Calu3 (cell line): Measurements from ENCODE around the gene YY1. TPM values are rescaled to one million over a fixed set of nuclear protein-coding genes. Genes with fewer than 3 reads are reported as not detected.

Source experiments
- BruUV-seq: library from RNA; stranded (reverse); fragments of 400-500 nt; replicated peaks from 2 replicates; lab custom pipeline; 2021; lab: Mats Ljungman, UMichigan
- CTCF ChIA-PET: fragments of 300-600 bp; sonication (Branson Sonifier 250); formaldehyde crosslinking; loops from one replicate; lab custom pipeline; 2022; ENCODE audit warnings: antibody characterized with exemption; lab: Charles Lee
- DNase-seq: peaks from one replicate; pipeline ENCODE4 v3.0.0; 2022
- H3K27ac Mint-ChIP-seq: one replicate; pipeline ENCODE4 v1.8.0; 2022; ENCODE audit warnings: mixed read lengths; ENCODE audit not compliant: unreplicated experiment
- H3K27me3 Mint-ChIP-seq: one replicate; pipeline ENCODE4 v1.8.0; 2022; ENCODE audit warnings: mixed read lengths; ENCODE audit not compliant: unreplicated experiment
- H3K36me3 Mint-ChIP-seq: one replicate; pipeline ENCODE4 v1.8.0; 2022; ENCODE audit warnings: mild to moderate bottlenecking, moderate library complexity, mixed read lengths; ENCODE audit not compliant: insufficient read depth, unreplicated experiment
- H3K4me1 Mint-ChIP-seq: one replicate; pipeline ENCODE4 v1.8.0; 2022; ENCODE audit warnings: mild to moderate bottlenecking, low read depth, mixed read lengths; ENCODE audit not compliant: unreplicated experiment
- H3K4me3 Mint-ChIP-seq: one replicate; pipeline ENCODE4 v1.8.0; 2022; ENCODE audit warnings: mild to moderate bottlenecking, low read depth, moderate library complexity, mixed read lengths; ENCODE audit not compliant: unreplicated experiment
- H3K9me3 Mint-ChIP-seq: one replicate; pipeline ENCODE4 v1.8.0; 2022; ENCODE audit warnings: low read depth, mixed read lengths; ENCODE audit not compliant: unreplicated experiment
- CTCF ChIP-seq: fragments of 200-600 bp; IDR thresholded peaks from one replicate; pipeline ENCODE4 v1.8.0; 2022; ENCODE audit warnings: antibody characterized with exemption; ENCODE audit not compliant: unreplicated experiment
- intact Hi-C: fragments of 100-400 bp; cut with micrococcal nuclease; formaldehyde crosslinking; loops from one replicate; pipeline ENCODE4 v1.10.0; 2022; ENCODE audit not compliant: unreplicated experiment
- total RNA-seq: library from RNA; stranded (reverse); gene quantifications from 2 replicates; pipeline ENCODE4 v1.2.3, GENCODE V29; 2022

The YY1 gene
- total RNA-seq, 1 experiment from 2014 or later = 100.0 TPM

DNA sequence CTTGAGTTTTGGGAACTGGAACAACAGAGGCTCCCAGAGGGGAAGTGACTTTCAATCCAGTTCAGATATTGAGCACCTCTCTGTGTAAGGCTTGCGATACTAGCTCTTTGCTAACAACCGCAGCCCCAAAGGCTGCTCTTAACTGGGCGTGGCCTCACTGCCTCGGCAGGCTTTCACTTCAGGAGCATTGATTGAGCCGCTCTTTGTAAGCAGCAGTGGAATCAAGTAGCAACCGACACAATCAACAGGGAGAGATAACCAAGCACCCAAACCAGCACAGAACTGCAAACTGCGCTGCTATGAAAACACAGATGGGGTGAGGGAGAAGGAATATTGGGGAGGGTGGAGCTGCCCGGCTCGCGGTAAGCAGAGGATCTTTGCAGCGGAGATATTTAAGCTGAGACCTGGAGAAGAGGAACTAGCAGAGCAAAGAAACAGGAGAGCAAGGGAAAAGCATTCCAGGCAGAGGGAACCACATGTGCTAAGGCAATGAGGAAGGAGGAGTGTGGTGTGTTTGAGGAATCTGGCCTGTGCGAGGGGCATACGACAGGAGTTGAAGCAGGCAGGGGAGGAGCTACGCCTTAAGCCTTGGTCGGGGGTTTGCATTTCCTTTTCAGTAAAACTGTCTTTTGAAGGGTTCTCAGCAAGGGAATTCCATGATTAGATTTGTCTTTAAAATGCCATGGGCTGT is 17.3 kb upstream of the YY1 start:
- peak; percentile 40 for DNase-seq
- H3K4me3 Mint-ChIP-seq = no peak overlapping the region
- intact Hi-C loops = no loop called here
- no peaks in the 10 kb centered on the region for H3K36me3 Mint-ChIP-seq
- H3K27me3 Mint-ChIP-seq = no peaks in the 10 kb centered on the region
- H3K4me1 Mint-ChIP-seq = peaks cover 8% of the 10 kb centered on the region
- BruUV-seq = no TSS peak
- no peak for TF ChIP-seq CTCF
- CTCF ChIA-PET = interaction anchor here (0.7 to 0.9 kb wide), 2 partner anchors 9 to 19 kb away, joined by 3 to 4 read pairs; no protein-coding TSS in a partner anchor
- no peak overlapping the region for H3K27ac Mint-ChIP-seq
- H3K9me3 Mint-ChIP-seq = no peaks in the 10 kb centered on the region

DNA sequence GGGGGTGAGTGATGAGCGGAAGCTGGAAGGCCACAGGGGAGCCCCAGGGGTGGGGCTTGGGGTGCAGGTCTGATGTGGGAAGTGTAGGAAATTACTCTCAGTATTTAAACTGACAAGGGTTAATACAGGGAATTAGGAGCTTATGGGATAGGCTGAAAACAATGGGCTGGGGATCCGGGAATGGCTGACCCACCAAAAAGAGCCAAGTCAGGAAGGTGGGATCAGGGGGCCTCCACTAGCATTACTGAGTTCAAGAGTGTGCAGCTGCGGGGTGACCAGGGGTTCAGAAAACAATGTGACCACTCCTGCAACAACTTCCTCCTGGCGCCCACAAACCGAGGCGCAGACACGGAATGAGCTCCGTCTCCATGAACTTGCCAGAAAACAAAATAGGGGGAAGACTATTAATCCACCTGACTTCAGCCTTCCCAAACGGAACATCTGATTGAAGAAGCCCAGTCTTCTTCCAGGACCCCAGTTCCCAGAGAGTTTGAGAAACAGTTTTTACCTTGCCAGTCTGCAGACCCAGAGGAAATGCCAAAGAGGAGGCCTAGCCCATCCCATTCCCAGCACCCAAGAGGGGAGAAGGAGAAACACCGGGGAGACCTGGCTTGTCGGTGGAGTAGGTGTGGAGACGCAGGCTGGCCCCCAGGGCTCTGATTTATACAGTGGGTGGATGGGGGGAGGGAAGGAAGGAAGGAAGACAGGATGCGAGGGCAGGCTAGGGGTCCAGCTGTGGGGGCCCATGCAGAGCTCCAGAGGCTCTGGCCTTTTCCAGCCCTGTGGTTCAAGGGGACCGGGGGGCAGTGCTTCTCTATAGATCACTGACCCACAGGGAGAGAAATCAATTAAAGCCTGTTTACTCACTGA is 16.5 kb upstream of the YY1 start:
- CTCF ChIA-PET = no interaction called here
- no peaks in the 10 kb centered on the region for H3K9me3 Mint-ChIP-seq
- H3K36me3 Mint-ChIP-seq = no peaks in the 10 kb centered on the region
- intact Hi-C loops = no loop called here
- TF ChIP-seq CTCF = no peak
- no peak overlapping the region for H3K27ac Mint-ChIP-seq
- H3K4me3 Mint-ChIP-seq = no peak overlapping the region
- H3K4me1 Mint-ChIP-seq = peaks cover 8% of the 10 kb centered on the region
- no peak for DNase-seq
- no peaks in the 10 kb centered on the region for H3K27me3 Mint-ChIP-seq
- BruUV-seq = no TSS peak

- Mint-ChIP-seq H3K27me3 (no peaks in the 10 kb centered on the region), H3K9me3 (no peaks in the 10 kb centered on the region), H3K36me3 (no peaks in the 10 kb centered on the region), H3K27ac (no peak overlapping the region), H3K4me3 (no peak overlapping the region), H3K4me1 (peaks cover 8% of the 10 kb centered on the region)
- CTCF ChIA-PET = interaction anchor here (0.6 kb wide), 1 partner anchor 90 kb away, joined by 3 read pairs; no protein-coding TSS in a partner anchor
- no TSS peak for BruUV-seq
- DNase-seq = no peak
- no peak for TF ChIP-seq CTCF
- intact Hi-C loops = no loop called here
Observed at GRCh38 chr14:100223332-100224201, 15.4 kb upstream of the YY1 start.
